Colonic mucosa (tissue), 4 donors: ENCODE results near the gene GBF1. TPM values are rescaled to one million over a fixed set of nuclear protein-coding genes. Genes with fewer than 3 reads are reported as not detected.

ENCODE experiments used
- DNase-seq: peaks from one replicate; pipeline ENCODE4 v3.0.0-alpha.2; 2020
- H3K27ac ChIP-seq: fragments of 200-600 bp; one replicate; pipeline ENCODE4 v1.8.0; 2021
- H3K27me3 ChIP-seq: fragments of 200-600 bp; one replicate; pipeline ENCODE4 v1.8.0; 2021
- H3K36me3 ChIP-seq: fragments of 200-600 bp; one replicate; pipeline ENCODE4 v1.8.0; 2021
- H3K4me1 ChIP-seq: fragments of 200-600 bp; one replicate; pipeline ENCODE4 v1.8.0; 2021; ENCODE audit warnings: mild to moderate bottlenecking
- H3K4me3 ChIP-seq: fragments of 200-600 bp; one replicate; pipeline ENCODE4 v1.8.0; 2021
- H3K9ac ChIP-seq, 2 donors: one replicate each; pipeline ENCODE4 v1.7.0; 2013; ENCODE audit warnings: control low read depth in 2 of 2, low read depth in 2 of 2, low read length in 2 of 2
- H3K9me3 ChIP-seq: fragments of 200-600 bp; one replicate; pipeline ENCODE4 v1.8.0; 2021
- intact Hi-C: fragments of 100-400 bp; cut with DNase I; formaldehyde crosslinking; loops from one replicate; pipeline ENCODE4 v1.14.1; 2022
- total RNA-seq, 2 donors: library from RNA; stranded (reverse); fragmentation: NEBNext Ultra II Directional in 1 of 2; extraction: Animal tissue kit (Norgen Biotek cat#: 25700) in 1 of 2; gene quantifications; one replicate each; pipeline ENCODE4 v1.2.1, GENCODE V29; 2021
- TF ChIP-seq, protein P1 (sequence below): fragments of 200-600 bp; IDR thresholded peaks from one replicate; pipeline ENCODE4 v1.8.0; 2022; ENCODE audit warnings: antibody characterized with exemption, mild to moderate bottlenecking
- donor health status: healthy.
- donor health status: DM: no; HTN: no; CAD: no.
- donor health status: DM: no; HTN: no; CAD: no.

GBF1 gene
- total RNA-seq, 2 donors from 2014 or later: 59.8 to 73.4 TPM

DNA sequence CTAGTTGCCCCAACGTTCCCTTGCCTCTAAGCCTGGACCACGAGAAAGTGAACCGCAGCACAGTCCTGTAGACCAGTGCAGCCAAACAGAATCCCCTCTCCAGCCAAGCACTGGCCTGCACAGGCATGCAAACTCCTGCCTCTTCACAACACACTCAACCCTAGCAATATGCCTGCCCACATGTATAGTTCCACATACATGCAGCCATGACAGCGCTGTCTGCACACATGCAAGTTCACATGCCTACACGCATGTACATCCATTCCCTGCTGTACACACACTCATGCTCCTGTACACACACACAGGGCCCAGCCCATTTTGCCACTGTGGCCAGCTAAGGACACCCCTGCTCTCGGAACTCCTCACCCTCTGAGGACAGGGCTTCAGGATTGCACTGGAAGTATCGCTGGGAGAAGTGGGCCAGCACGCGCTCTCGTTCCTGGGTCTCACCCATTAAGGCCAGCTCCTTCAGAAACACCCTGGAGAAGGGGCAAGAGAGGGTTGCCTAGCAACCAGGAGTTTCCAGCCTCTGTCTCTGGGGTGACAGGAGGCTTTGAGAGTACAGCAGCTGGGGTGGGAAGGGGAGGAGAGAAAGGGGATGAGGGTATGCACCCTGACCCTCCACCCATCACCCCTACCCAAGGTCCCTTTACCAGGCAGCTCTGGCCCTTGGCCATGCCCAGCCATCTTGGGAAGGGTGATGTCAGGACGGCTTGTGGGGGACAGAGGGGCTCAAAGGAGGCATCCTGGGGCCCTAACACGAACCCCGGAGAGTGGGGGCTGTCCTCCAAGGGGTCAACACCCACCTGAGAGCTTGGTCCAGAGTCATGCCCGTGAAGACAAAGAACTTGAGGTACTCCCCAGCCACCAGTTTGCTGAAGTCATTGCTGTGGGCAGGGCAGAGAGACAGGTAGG lies 166.3 kb downstream of the GBF1 start:
- Histone ChIP-seq H3K36me3 (no peaks in the 10 kb centered on the region), H3K9me3 (no peaks in the 10 kb centered on the region), H3K4me1 (no peaks in the 10 kb centered on the region), H3K4me3 (no peak overlapping the region), H3K27me3 (peaks cover 23% of the 10 kb centered on the region), H3K9ac (peak overlapping the region in 1 of 2 donors; percentile 2), H3K27ac (no peak overlapping the region)
- no peak for DNase-seq
- intact Hi-C loops: no loop called here
- TF ChIP-seq, protein P1, sequence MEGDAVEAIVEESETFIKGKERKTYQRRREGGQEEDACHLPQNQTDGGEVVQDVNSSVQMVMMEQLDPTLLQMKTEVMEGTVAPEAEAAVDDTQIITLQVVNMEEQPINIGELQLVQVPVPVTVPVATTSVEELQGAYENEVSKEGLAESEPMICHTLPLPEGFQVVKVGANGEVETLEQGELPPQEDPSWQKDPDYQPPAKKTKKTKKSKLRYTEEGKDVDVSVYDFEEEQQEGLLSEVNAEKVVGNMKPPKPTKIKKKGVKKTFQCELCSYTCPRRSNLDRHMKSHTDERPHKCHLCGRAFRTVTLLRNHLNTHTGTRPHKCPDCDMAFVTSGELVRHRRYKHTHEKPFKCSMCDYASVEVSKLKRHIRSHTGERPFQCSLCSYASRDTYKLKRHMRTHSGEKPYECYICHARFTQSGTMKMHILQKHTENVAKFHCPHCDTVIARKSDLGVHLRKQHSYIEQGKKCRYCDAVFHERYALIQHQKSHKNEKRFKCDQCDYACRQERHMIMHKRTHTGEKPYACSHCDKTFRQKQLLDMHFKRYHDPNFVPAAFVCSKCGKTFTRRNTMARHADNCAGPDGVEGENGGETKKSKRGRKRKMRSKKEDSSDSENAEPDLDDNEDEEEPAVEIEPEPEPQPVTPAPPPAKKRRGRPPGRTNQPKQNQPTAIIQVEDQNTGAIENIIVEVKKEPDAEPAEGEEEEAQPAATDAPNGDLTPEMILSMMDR: no peak

DNA sequence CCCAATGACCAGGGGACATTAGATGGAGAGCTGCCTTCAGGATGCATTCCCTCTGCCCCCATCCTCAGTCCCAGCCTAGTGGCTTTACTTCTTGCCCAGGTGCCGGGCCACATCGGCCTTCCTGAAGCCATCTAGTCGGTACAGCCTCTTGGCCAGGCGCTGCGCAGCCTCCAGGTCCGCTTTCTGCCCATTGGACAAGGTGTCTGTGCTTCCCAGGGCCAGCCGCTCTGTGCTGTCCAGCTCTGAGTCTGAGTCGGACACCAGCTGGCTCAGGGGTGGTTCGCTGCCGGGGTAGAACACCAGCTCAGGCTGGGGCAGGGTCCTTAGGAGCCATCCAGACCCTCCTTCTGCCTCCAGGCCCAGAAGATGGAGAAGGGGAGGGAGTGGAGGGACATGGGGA lies 167.0 kb downstream of the GBF1 start:
- intact Hi-C loops: no loop called here
- H3K27me3 ChIP-seq: peaks cover 23% of the 10 kb centered on the region

DNA sequence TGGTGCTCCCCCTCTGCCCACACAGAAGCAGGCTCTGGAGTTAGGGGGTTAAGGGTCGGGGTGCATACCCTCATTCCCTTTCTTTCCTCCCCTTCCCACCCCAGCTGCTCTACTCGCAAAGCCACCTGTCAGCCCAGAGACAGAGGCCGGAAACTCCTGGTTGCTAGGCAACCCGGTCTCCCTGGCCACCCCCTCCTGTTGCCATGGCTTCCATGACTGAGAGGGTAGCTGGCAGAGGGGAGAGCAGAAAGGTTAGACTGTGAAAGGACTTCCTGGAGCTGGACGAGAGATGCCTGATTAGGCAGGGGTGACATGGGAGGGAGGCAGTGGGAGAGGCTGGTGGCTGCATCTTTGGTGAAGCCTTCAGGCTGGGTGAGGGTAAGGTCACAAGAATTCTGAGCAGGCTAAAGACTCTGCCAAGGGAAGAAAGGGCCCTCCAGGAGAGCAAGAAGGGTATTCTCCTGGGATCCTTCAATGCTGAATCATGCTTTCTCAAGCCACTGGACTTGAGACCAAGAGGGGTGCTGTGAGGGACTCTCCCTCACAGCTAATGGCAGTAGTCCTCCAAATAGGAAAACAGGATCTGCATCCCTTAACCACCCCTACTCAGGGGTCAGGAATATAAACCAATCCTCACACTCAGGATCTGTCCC lies 167.8 kb downstream of the GBF1 start:
- H3K9ac ChIP-seq: peak overlapping the region in 1 of 2 donors; percentile 9
- no peak overlapping the region for H3K27ac ChIP-seq
- peaks cover 23% of the 10 kb centered on the region for H3K27me3 ChIP-seq
- no peaks in the 10 kb centered on the region for H3K9me3 ChIP-seq
- intact Hi-C loops: no loop called here
- H3K36me3 ChIP-seq: no peaks in the 10 kb centered on the region
- TF ChIP-seq, protein P1: no peak
- no peak overlapping the region for H3K4me3 ChIP-seq
- no peak for DNase-seq
- H3K4me1 ChIP-seq: no peaks in the 10 kb centered on the region

More for the DNA sequence above, 167.0 kb downstream of the GBF1 start:
- H3K9ac ChIP-seq: no peak overlapping the region
- TF ChIP-seq, protein P1: no peak
- DNase-seq: no peak
- no peak overlapping the region for H3K27ac ChIP-seq
- H3K36me3 ChIP-seq: no peaks in the 10 kb centered on the region
- no peaks in the 10 kb centered on the region for H3K4me1 ChIP-seq
- no peak overlapping the region for H3K4me3 ChIP-seq
- H3K9me3 ChIP-seq: no peaks in the 10 kb centered on the region

DNA sequence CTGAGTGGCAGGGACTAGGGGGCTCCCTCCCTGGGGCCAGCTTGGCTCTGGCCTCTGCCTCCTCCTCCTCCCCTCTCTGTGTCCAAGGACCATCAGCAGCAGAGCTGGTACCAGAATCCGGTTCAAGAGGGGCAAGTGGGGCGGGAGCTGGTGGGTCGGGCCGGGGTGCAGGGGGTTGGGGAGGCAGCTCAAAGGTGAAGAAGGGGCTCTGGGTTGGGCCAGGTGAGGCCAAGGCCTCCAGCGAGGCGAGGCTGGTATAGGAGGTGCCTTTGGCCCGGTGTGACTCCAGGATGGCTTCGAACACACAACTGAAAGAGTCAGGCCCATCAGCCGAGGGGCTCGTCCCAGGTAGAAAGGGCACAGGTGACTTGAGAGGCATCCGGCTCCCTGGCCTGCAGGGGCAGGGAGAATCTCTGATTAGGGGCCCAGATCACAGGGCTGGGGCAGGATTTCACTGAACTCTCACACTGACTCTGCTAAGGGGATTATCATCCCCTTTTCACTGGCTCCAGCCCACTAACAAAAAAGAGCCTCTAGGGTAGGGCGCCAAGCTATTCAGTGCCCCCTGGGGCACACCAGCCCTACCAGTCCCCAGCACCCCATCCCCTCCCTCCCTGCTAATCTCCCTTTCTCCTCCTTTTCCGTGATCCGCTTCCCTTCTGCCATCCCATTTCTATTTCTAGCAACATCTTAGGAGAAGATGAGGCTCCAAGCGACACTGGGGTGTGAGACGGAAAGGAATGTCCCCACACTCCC lies 168.7 kb downstream of the GBF1 start:
- peaks cover 18% of the 10 kb centered on the region for H3K27me3 ChIP-seq
- no peaks in the 10 kb centered on the region for H3K9me3 ChIP-seq
- H3K4me1 ChIP-seq: no peaks in the 10 kb centered on the region
- H3K36me3 ChIP-seq: no peaks in the 10 kb centered on the region
- intact Hi-C loops: no loop called here
- no peak overlapping the region for H3K4me3 ChIP-seq
- H3K9ac ChIP-seq: no peak overlapping the region
- DNase-seq: no peak
- H3K27ac ChIP-seq: no peak overlapping the region
- TF ChIP-seq, protein P1: no peak

DNA sequence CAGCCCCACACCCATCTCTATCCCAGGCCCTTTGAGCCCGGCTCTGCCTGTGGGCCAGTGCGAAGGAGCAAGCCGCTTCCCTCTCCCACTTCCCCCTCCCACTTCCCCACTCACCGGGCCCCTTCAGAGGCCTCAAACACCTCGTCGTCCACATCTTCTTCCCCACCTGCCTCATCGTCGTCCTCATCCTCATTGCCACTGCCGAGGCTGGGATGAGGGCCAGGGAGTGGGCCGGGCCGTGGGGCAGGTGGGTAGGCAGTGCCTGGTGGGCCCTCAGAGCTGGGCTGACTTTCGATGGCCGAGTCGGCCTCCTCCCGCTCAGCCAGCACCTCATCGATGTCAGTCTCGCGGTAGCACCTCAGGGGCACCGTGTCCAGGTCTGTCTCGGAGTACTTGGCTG lies 169.4 kb downstream of the GBF1 start:
- H3K27me3 ChIP-seq: peaks cover 11% of the 10 kb centered on the region
- H3K4me1 ChIP-seq: peaks cover 5% of the 10 kb centered on the region
- H3K9me3 ChIP-seq: no peaks in the 10 kb centered on the region
- TF ChIP-seq, protein P1: no peak
- no peak for DNase-seq
- no peak overlapping the region for H3K9ac ChIP-seq
- H3K4me3 ChIP-seq: no peak overlapping the region
- H3K27ac ChIP-seq: no peak overlapping the region
- no peaks in the 10 kb centered on the region for H3K36me3 ChIP-seq
- intact Hi-C loops: no loop called here
